Peyer's patch (tissue), 4 donors: Measurements from ENCODE around the gene ACVR1.
A peak's percentile ranks its signal among the peaks of the same experiment; 100 is the strongest.

ENCODE experiments used
- CTCF ChIP-seq, 6 experiments: fragments of 450-650 bp in 4 of 6; fragments of 200-600 bp in 2 of 6; sonication (generic) in 1 of 6; IDR thresholded peaks; one replicate each; pipeline ENCODE4 v1.5.1; 2017 to 2019; ENCODE audit warnings: antibody characterized with exemption in 6 of 6, mild to moderate bottlenecking in 3 of 6, moderate library complexity in 1 of 6
- POLR2A ChIP-seq, 2 donors: fragments of 450-650 bp; IDR thresholded peaks; one replicate each; pipeline ENCODE4 v1.5.1; 2017; ENCODE audit warnings: antibody characterized with exemption in 2 of 2, mild to moderate bottlenecking in 2 of 2, moderate library complexity in 2 of 2

DNA sequence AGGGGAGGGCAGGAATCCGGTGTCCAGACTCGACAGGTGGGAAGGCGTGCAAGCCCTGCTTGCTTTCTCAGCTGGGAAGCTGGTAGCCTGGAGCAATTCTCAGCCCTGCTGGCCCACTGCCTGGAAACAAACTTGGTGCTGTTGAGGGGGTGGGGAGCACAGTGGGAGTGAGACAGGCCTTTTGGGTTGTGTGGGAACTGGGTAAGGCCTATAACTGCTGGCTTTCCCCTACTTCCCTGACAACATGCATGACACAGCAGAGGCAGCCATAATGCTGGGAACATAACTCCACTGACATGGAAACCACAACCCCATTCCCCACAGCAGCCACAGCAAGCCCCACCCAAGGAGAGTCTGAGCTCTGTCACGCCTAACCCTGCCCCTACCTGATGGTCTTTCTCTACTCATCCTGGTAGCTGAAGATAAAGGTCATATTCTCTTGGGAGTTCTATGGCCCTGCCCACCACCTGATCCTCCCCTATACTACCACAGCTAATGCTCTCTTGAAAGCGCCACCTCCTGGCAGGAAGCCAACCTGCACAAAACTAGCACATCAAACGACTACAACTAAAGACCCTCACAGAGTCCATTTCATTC is 124.6 kb downstream of the ACVR1 start:
- TF ChIP-seq POLR2A (IDR thresholded peaks at IDR 0.05) (no peak), CTCF (IDR thresholded peaks at IDR 0.05) (peak in 2 of 6 experiments; percentile 10 to 24)
